A673 (cell line): ENCODE results near the gene ZNF362. TPM values are rescaled to one million over a fixed set of nuclear protein-coding genes. Genes with fewer than 3 reads are reported as not detected.

Experiments used
- BruUV-seq: library from RNA; stranded (reverse); fragments of 400-500 nt; replicated peaks from 2 replicates; lab custom pipeline; 2021; lab: Mats Ljungman, UMichigan
- CTCF ChIA-PET: fragments of 300-600 bp; sonication (Branson Sonifier 250); formaldehyde crosslinking; loops from one replicate; lab custom pipeline; 2022; ENCODE audit warnings: antibody characterized with exemption; lab: Charles Lee
- POLR2A ChIA-PET: fragments of 300-600 bp; sonication (Branson Sonifier 250); formaldehyde crosslinking; loops from one replicate; lab custom pipeline; 2022; ENCODE audit warnings: antibody characterized with exemption; ENCODE audit not compliant: low non-redundant PET; lab: Charles Lee
- DNase-seq: peaks from one replicate; pipeline ENCODE4 v3.0.0-alpha.2; 2015; ENCODE audit warnings: low spot score
- H3K27ac ChIP-seq: fragments of 200-600 bp; sonication (generic); 2 replicates; pipeline ENCODE4 v1.5.1; 2016; ENCODE audit warnings: mixed run types, low read depth, mild to moderate bottlenecking, mixed read lengths, antibody characterized with exemption, low read length; ENCODE audit not compliant: poor library complexity, severe bottlenecking
- H3K27me3 ChIP-seq: fragments of 200-600 bp; sonication (generic); replicated peaks from 2 replicates; pipeline ENCODE4 v1.6.1; 2017; ENCODE audit warnings: mixed run types, low read depth, mild to moderate bottlenecking, mixed read lengths, antibody characterized with exemption, low read length; ENCODE audit not compliant: insufficient read depth, poor library complexity
- H3K36me3 ChIP-seq: fragments of 200-600 bp; sonication (generic); 2 replicates; pipeline ENCODE4 v1.6.1; 2016; ENCODE audit warnings: mixed run types, mild to moderate bottlenecking, mixed read lengths, antibody characterized with exemption, low read length; ENCODE audit not compliant: insufficient read depth, poor library complexity, severe bottlenecking
- H3K4me1 ChIP-seq: fragments of 200-600 bp; sonication (generic); 2 replicates; pipeline ENCODE4 v1.6.1; 2017; ENCODE audit warnings: mixed run types, mild to moderate bottlenecking, mixed read lengths, antibody characterized with exemption, low read length; ENCODE audit not compliant: insufficient read depth, poor library complexity, severe bottlenecking
- H3K4me3 ChIP-seq: fragments of 200-600 bp; sonication (generic); 2 replicates; pipeline ENCODE4 v1.5.1; 2016; ENCODE audit warnings: low read depth, mixed run types, mild to moderate bottlenecking, mixed read lengths, low read length; ENCODE audit not compliant: poor library complexity, severe bottlenecking
- H3K9me3 ChIP-seq: fragments of 200-600 bp; sonication (generic); 2 replicates; pipeline ENCODE4 v1.6.1; 2016; ENCODE audit warnings: mixed run types, low read depth, mild to moderate bottlenecking, mixed read lengths, antibody characterized with exemption, low read length; ENCODE audit not compliant: poor library complexity, severe bottlenecking
- EZH2 ChIP-seq: fragments of 200-600 bp; sonication (generic); IDR thresholded peaks from 2 replicates; pipeline ENCODE4 v1.6.1; 2017; ENCODE audit warnings: borderline replicate concordance, low read depth, mild to moderate bottlenecking, mixed read lengths, antibody characterized with exemption, low read length; ENCODE audit not compliant: poor library complexity, severe bottlenecking
- intact Hi-C: fragments of 100-400 bp; cut with micrococcal nuclease; formaldehyde crosslinking; loops from one replicate; pipeline ENCODE4 v1.10.0; 2022; ENCODE audit not compliant: unreplicated experiment
- total RNA-seq: library from RNA; stranded (reverse); gene quantifications from 2 replicates; pipeline ENCODE4 v1.2.3, GENCODE V29; 2021
- TF ChIP-seq, protein P1 (sequence below): fragments of 300-800, 200-600 bp; sonication (generic); conservative IDR thresholded peaks from 2 replicates; pipeline ENCODE4 v1.5.1; 2017; ENCODE audit warnings: low read depth, mild to moderate bottlenecking, antibody characterized with exemption, low read length, moderate library complexity, mixed read lengths

The ZNF362 gene
- total RNA-seq, 1 experiment from 2014 or later = 40.1 TPM

GRCh38 chr1:33244809-33245186 lies 11.5 kb upstream of the ZNF362 start:
- no peaks in the 10 kb centered on the region for H3K9me3 ChIP-seq
- no TSS peak for BruUV-seq
- TF ChIP-seq EZH2 = no peak
- TF ChIP-seq, protein P1, sequence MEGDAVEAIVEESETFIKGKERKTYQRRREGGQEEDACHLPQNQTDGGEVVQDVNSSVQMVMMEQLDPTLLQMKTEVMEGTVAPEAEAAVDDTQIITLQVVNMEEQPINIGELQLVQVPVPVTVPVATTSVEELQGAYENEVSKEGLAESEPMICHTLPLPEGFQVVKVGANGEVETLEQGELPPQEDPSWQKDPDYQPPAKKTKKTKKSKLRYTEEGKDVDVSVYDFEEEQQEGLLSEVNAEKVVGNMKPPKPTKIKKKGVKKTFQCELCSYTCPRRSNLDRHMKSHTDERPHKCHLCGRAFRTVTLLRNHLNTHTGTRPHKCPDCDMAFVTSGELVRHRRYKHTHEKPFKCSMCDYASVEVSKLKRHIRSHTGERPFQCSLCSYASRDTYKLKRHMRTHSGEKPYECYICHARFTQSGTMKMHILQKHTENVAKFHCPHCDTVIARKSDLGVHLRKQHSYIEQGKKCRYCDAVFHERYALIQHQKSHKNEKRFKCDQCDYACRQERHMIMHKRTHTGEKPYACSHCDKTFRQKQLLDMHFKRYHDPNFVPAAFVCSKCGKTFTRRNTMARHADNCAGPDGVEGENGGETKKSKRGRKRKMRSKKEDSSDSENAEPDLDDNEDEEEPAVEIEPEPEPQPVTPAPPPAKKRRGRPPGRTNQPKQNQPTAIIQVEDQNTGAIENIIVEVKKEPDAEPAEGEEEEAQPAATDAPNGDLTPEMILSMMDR = no peak
- H3K27ac ChIP-seq = no peak overlapping the region
- H3K36me3 ChIP-seq = no peaks in the 10 kb centered on the region
- H3K4me1 ChIP-seq = peaks cover 8% of the 10 kb centered on the region
- H3K27me3 ChIP-seq = no peaks in the 10 kb centered on the region
- no peak overlapping the region for H3K4me3 ChIP-seq
- POLR2A ChIA-PET = no interaction called here
- intact Hi-C loops = no loop called here
- no peak for DNase-seq
- CTCF ChIA-PET = no interaction called here

DNA sequence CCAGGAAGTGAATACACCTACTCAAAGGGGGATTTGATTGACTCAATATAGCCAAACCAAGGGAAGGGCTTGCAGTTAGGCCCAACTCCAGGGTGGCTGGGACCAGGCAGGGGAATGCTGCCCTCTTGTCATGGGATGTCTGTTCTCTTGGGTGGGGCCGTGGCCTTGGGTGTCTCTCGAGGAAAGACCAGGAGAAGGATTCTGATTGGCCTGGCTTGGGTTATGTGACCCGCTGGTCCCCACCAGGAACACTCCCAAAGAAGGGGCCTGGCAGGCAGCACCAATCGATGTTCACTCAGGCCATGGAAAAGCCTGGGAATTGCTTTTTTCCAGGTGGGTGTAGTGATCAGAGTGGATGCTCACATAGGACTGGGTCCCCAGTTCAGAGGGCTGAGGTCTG lies 10.1 kb upstream of the ZNF362 start:
- intact Hi-C loops = no loop called here
- ChIA-PET POLR2A (no interaction called here), CTCF (no interaction called here)
- H3K4me1 ChIP-seq = peaks cover 8% of the 10 kb centered on the region
- BruUV-seq = no TSS peak
- H3K4me3 ChIP-seq = no peak overlapping the region
- DNase-seq = no peak
- no peaks in the 10 kb centered on the region for H3K27me3 ChIP-seq
- H3K27ac ChIP-seq = no peak overlapping the region
- H3K36me3 ChIP-seq = no peaks in the 10 kb centered on the region
- no peak for TF ChIP-seq EZH2
- TF ChIP-seq, protein P1 = no peak
- H3K9me3 ChIP-seq = no peaks in the 10 kb centered on the region

GRCh38 chr1:33247545-33247944 lies 8.7 kb upstream of the ZNF362 start:
- Histone ChIP-seq H3K36me3 (no peaks in the 10 kb centered on the region), H3K27ac (no peak overlapping the region), H3K4me3 (no peak overlapping the region), H3K27me3 (no peaks in the 10 kb centered on the region), H3K9me3 (no peaks in the 10 kb centered on the region), H3K4me1 (peaks cover 8% of the 10 kb centered on the region)
- no TSS peak for BruUV-seq
- ChIA-PET POLR2A (no interaction called here), CTCF (no interaction called here)
- no peak for TF ChIP-seq EZH2
- TF ChIP-seq, protein P1 = no peak
- no peak for DNase-seq
- intact Hi-C loops = no loop called here
